Measurements from ENCODE around the gene TMEM212. TPM values are rescaled to one million over a fixed set of nuclear protein-coding genes. Genes with fewer than 3 reads are reported as not detected.

Gene TMEM212
- total RNA-seq, 1 donor from 2014 or later: not detected

DNA sequence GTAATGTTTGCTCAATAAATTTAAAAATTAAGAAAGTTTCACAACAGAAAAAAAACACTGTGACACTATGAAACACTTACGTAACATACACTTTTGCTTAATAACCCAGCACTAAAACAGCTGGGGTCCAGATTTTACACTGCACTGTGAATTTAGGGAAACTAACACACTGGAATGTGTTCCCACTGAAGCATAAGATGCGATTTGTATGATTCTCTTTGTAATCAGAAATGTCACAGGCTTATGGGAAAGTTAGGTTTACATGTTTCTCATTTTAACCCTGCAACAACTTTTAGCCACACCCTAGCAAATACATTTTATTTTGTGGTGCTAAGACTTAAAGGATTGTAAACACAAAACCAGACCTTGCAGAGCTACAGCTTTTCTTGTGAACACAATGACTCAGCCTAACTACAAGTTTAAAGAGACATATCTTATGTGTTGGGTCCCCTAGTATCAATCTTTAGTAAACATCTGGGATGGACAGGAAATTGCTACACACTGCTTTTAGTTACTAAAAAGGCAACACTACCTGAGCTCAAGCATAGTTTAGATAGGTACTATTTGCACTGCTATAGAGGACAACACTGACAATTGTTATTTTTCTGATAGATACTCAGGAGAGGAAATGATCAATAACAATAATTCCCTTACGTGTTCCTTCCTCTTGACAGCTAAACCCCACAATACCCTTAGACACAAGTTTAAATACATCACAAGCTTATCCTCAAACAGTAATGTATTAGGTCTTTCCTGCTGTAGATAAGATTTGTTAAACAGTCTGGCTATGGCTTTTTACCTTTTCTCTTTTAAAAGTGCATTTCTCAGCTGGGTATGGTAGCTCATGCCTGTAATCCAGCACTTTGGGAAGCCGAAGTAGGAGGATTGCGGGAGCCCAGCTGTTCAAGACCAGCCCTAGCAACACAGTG is 36.7 kb upstream of the TMEM212 start:
- Mint-ChIP-seq H3K27me3 (ENCODE audit: unreplicated experiment) (no peaks in the 10 kb centered on the region), H3K9me3 (ENCODE audit: unreplicated experiment) (no peaks in the 10 kb centered on the region), H3K4me1 (ENCODE audit: unreplicated experiment) (peaks cover 71% of the 10 kb centered on the region), H3K36me3 (ENCODE audit: unreplicated experiment) (peaks cover 5% of the 10 kb centered on the region), H3K4me3 (ENCODE audit: unreplicated experiment) (no peak overlapping the region), H3K27ac (ENCODE audit: unreplicated experiment) (peak overlapping the region; percentile 79)
- TF ChIP-seq, protein P1, sequence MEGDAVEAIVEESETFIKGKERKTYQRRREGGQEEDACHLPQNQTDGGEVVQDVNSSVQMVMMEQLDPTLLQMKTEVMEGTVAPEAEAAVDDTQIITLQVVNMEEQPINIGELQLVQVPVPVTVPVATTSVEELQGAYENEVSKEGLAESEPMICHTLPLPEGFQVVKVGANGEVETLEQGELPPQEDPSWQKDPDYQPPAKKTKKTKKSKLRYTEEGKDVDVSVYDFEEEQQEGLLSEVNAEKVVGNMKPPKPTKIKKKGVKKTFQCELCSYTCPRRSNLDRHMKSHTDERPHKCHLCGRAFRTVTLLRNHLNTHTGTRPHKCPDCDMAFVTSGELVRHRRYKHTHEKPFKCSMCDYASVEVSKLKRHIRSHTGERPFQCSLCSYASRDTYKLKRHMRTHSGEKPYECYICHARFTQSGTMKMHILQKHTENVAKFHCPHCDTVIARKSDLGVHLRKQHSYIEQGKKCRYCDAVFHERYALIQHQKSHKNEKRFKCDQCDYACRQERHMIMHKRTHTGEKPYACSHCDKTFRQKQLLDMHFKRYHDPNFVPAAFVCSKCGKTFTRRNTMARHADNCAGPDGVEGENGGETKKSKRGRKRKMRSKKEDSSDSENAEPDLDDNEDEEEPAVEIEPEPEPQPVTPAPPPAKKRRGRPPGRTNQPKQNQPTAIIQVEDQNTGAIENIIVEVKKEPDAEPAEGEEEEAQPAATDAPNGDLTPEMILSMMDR (IDR thresholded peaks at IDR 0.05): no peak
- no peak for DNase-seq (ENCODE audit: extremely low spot score, unreplicated experiment)

DNA sequence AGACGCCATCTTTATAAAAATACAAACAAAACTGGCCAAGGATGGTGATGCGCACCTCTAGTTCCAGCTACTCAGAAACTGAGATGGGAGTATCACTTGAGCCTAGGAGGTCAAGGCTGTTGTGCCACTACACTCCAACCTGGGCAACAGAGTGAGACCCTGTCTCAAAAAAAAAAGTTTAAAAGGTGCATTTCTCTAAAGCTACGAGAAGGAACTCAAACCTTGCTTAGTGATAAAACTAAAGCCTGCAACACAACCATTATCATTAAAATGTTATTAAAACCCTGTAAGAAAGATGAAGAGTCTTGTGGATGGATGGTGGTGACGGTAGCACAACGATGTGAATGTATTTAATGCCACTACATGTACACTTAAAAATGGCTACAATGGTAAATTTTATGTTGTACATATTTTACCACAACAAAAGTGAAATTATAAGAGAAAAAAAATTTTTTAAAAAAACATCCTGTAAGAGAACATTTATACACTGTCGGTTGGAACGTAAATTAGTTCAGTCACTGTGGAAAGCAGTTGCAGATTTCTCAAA is 35.9 kb upstream of the TMEM212 start:
- H3K36me3 Mint-ChIP-seq (ENCODE audit: unreplicated experiment): peaks cover 5% of the 10 kb centered on the region
- no peaks in the 10 kb centered on the region for H3K27me3 Mint-ChIP-seq (ENCODE audit: unreplicated experiment)
- DNase-seq (ENCODE audit: extremely low spot score, unreplicated experiment): no peak
- peaks cover 71% of the 10 kb centered on the region for H3K4me1 Mint-ChIP-seq (ENCODE audit: unreplicated experiment)
- H3K27ac Mint-ChIP-seq (ENCODE audit: unreplicated experiment): peak overlapping the region; percentile 79
- no peak overlapping the region for H3K4me3 Mint-ChIP-seq (ENCODE audit: unreplicated experiment)
- TF ChIP-seq, protein P1 (IDR thresholded peaks at IDR 0.05): no peak
- no peaks in the 10 kb centered on the region for H3K9me3 Mint-ChIP-seq (ENCODE audit: unreplicated experiment)

DNA sequence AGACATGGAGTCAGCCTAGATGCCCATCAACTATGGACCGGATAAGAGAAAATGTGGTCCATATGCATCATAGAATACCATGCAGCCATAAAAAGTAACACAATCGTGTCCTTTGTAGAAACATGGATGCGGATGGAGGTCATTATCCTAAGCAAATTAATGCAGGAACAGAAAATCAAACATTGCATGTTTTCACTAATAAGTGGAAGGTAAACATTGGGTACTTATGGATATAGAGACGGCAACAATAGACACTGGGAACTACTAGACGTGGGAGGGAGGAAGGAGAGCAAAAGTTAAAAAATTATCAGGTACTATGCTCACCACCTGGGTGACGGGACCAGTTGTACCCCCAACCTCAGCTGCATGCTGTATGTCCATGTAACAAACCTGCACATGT is 35.3 kb upstream of the TMEM212 start:
- Mint-ChIP-seq H3K27ac (ENCODE audit: unreplicated experiment) (peak overlapping the region; percentile 79), H3K36me3 (ENCODE audit: unreplicated experiment) (peaks cover 5% of the 10 kb centered on the region), H3K4me1 (ENCODE audit: unreplicated experiment) (peaks cover 71% of the 10 kb centered on the region), H3K27me3 (ENCODE audit: unreplicated experiment) (no peaks in the 10 kb centered on the region), H3K4me3 (ENCODE audit: unreplicated experiment) (no peak overlapping the region), H3K9me3 (ENCODE audit: unreplicated experiment) (no peaks in the 10 kb centered on the region)
- DNase-seq (ENCODE audit: extremely low spot score, unreplicated experiment): no peak
- TF ChIP-seq, protein P1 (IDR thresholded peaks at IDR 0.05): no peak

DNA sequence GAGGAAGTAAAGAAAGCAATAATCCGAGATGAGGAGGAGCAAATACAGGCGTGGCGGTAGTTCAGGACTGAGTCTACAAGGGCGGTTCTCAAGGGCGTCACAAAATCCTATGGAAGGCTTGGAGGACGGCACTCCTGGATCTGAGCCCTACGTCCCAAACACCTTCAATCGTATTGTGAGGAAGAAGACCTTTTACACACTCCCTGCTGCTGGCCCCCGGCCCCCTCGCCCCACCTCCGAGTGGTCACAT is 33.6 kb upstream of the TMEM212 start:
- TF ChIP-seq, protein P1 (IDR thresholded peaks at IDR 0.05): no peak
- Mint-ChIP-seq H3K27me3 (ENCODE audit: unreplicated experiment) (no peaks in the 10 kb centered on the region), H3K27ac (ENCODE audit: unreplicated experiment) (peak overlapping the region; percentile 92), H3K4me3 (ENCODE audit: unreplicated experiment) (peak overlapping the region; percentile 76), H3K4me1 (ENCODE audit: unreplicated experiment) (peaks cover 72% of the 10 kb centered on the region), H3K9me3 (ENCODE audit: unreplicated experiment) (no peaks in the 10 kb centered on the region), H3K36me3 (ENCODE audit: unreplicated experiment) (no peaks in the 10 kb centered on the region)
- no peak for DNase-seq (ENCODE audit: extremely low spot score, unreplicated experiment)

DNA sequence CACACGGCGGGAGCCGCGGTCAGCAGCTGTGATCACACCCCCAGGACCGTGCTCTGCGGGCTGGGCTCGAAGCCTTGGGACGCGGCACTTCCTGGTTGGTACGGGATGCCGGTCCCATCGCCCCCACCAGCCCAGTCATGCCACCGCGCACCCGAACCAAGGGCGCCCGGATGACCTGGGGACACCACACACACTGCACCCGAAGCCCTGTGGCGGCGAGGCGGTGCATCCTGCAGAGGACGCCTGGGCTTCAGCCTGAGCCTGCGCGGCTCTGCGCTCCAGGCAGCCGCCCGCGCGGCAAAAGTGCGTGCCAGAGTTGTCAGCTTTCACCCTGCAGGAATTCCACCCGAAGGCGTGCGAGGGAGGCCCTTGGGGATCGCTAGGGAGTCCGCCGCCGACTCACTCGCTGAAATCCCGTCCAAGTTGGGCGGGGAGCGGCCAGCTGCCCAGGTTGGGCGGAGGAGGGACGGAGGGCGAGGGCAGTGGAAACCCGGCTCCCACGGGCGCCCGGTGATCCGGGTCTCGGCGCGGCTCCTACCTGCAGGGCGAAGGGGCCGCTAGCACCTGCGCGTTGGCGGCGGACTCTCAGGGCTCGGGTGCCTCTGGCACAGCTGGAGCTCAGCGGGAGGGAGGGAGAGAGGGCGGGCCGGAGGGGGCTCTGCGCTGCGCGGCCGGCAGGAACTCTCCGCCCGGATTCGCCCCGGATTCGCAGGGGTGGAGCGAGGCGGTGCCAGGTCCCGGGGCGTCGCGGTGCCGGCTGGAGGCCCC is 33.1 kb upstream of the TMEM212 start, which contains the start of gene PLD1:
Gene PLD1 (minus strand): TSS at position 623 of the 768 bp plus-strand sequence. CDS start 72,432 bp downstream, outside the sequence.
- Mint-ChIP-seq H3K4me3 (ENCODE audit: unreplicated experiment) (peak within 1 kb of the TSS; percentile 76), H3K9me3 (ENCODE audit: unreplicated experiment) (no peaks in the 10 kb centered on the region), H3K27ac (ENCODE audit: unreplicated experiment) (peak within 1 kb of the TSS; percentile 92), H3K27me3 (ENCODE audit: unreplicated experiment) (no peaks in the 10 kb centered on the region), H3K36me3 (ENCODE audit: unreplicated experiment) (no peaks in the 10 kb centered on the region), H3K4me1 (ENCODE audit: unreplicated experiment) (peaks cover 67% of the 10 kb centered on the region)
- DNase-seq (ENCODE audit: extremely low spot score, unreplicated experiment): peak; percentile 95
- TF ChIP-seq, protein P1 (IDR thresholded peaks at IDR 0.05): peak; percentile 14
